ENCODE results near the gene EEF2.

Gene EEF2

GRCh38 chr19:3983936-3984583, 1.2 kb downstream of the EEF2 start:
- DNase-seq: no peak

- no peak for DNase-seq
Observed at GRCh38 chr19:3983542-3983914, 1.7 kb downstream of the EEF2 start.

GRCh38 chr19:3982701-3983541, 2.3 kb downstream of the EEF2 start:
- DNase-seq: no peak

- no peak for DNase-seq
Observed at GRCh38 chr19:3981736-3982681, 3.3 kb downstream of the EEF2 start.

GRCh38 chr19:3981373-3981735, 3.9 kb downstream of the EEF2 start:
- DNase-seq: no peak

GRCh38 chr19:3980353-3981251, 4.7 kb downstream of the EEF2 start:
- no peak for DNase-seq

- DNase-seq: no peak
Observed at GRCh38 chr19:3979674-3980352, 5.5 kb downstream of the EEF2 start.

GRCh38 chr19:3979289-3979673, 6.0 kb downstream of the EEF2 start:
- no peak for DNase-seq

DNA sequence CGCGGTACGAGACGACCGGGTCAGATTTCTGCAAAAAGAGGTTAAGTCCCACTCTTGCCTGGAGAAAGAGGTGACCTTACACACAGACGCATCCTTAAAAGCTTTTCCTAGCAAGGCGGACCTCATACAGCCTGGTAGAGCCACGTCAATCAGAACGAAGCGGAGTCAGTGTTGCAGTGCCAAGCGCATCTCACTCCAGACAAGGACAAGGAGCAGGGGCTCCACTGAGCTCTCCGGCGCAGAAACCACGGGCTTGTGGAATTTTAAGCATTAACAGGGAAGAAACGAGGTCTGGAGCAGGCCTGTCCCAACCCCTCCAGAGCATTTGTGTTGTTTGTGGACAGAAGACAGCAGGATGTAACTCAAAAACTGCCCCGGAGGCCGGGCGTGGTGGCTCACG, 7.1 kb downstream of the EEF2 start:
- DNase-seq: no peak

DNA sequence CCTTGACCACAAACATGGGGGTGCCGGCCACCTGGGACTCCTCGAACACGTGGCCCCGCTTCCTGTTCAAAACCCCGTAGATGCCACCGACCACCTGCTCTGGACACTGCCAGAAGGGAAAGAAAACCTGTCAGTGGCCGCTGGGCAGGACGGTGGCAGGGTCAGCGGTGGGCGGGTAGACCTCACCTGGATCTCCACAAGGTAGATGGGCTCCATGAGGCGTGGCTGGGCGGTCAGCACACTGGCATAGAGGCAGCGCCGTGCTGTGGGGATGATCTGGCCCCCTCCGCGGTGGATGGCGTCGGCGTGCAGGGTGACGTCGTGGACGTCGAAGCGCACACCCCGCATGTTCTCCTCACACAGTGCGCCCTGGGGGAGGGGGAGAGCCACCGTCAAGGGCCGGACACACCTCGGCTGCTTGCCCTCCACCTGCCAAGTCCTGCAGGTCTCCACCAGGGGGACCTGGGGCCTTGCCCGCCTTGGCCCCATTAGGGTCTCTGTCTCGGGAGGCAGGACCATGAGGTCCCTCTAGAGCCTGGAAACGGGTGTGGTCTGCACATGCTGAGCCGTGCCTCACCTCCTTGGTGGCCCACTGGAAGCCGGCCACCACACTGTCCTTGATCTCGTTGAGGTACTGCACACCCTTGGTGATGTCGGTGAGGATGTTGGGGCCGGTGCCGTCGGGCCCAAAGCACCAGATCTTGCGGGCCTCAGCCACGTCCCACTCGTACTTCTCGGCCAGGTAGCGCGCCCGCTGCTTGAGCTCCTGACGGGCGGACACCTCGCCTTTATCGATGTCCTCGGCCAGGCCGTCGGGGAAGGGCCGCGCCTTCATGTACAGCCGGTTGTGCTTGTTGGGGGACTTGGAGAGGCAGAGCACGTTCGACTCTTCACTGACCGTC, 7.8 kb downstream of the EEF2 start:
- no peak for DNase-seq

- DNase-seq: no peak
Observed at GRCh38 chr19:3976495-3977241, 8.6 kb downstream of the EEF2 start.

- DNase-seq: no peak
Observed at GRCh38 chr19:3975637-3976087, 9.6 kb downstream of the EEF2 start.

DNA sequence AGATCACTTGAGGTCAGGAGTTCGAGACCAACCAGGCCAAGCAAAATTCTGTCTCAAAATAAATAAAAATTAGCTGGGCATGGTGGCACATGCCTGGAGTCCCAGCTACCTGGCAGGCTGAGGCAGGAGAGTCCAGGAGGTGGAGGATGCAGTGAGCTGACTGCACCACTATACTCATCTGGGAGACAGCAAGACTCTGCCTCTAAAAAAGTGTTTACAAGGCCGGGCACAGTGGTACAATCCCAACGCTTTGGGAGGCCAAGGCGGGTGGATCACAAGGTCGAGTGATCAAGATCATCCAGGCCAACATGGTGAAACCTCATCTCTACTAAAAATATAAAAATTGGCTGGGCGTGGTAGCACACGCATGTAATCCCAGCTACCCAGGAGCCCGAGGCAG, 10.1 kb downstream of the EEF2 start:
- DNase-seq: no peak

DNA sequence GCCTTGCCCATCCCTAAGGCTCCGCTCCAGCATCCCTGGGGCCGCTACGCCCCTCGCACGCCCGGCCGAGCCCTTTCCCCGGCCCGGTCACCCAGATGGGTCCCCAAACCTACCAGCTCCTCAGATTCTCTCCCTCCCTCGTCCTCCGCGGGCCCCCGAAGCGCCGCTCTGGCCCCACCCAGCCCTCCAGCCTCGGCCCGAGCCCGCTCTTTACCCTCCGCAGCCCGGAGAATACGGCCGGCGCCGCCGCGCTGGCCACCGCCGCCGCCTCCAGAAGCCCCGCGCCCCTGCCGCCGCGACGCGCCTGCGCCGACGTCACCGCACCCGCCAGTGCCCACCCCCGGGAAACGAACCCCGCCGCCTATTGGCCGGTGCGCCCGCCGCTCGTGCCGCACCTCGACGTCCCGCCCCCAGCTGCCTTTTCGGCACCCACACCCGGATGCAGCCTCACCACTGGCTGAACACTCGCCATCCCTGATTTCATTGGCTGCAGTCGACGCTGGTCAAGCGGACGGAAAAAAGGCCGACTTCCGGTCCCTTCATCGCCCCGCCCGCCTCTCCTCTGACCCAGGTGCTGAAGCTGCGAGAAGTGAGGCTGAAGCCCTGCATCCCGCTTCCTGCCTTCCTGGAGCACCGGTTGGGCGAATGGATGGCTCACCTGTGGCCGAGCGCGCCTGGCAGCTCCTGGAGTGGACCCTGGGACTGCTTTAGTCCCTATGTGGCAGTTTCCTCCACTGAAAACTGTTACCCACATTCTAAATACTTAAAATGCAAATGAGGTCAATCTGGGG, 14.3 kb downstream of the EEF2 start, which contains the start of gene DAPK3:
Gene DAPK3 (minus strand): TSS at position 292 of the 791 bp plus-strand sequence. CDS start 1,364 bp downstream, outside the sequence.
- DNase-seq: peak; percentile 97

- DNase-seq: no peak
Observed at GRCh38 chr19:3970313-3970807, 14.9 kb downstream of the EEF2 start.

- DNase-seq: no peak
Observed at GRCh38 chr19:3969435-3970312, 15.6 kb downstream of the EEF2 start.

All from NCI-H1092 (cell line).